ENCODE measurements around the gene PMAIP1. TPM values are rescaled to one million over a fixed set of nuclear protein-coding genes. Genes with fewer than 3 reads are reported as not detected.

PMAIP1 gene
- total RNA-seq, 1 experiment from 2014 or later: 47.8 TPM

Other genes with a start within 250 kb of the PMAIP1 start
- 6.5 and 15.4 TPM in 2 replicates for gene CCBE1, start 202.6 kb upstream of the PMAIP1 start, total RNA-seq (2014; rRNA removed; shearing (Covaris generic))

All from Daoy (cell line).